ENCODE results near the gene TCP11L2.
A peak's percentile ranks its signal among the peaks of the same experiment; 100 is the strongest.

Gene TCP11L2
- 2.3 to 21.3 (median 8.7) reads per million in 17 experiments for total RNA-seq

DNA sequence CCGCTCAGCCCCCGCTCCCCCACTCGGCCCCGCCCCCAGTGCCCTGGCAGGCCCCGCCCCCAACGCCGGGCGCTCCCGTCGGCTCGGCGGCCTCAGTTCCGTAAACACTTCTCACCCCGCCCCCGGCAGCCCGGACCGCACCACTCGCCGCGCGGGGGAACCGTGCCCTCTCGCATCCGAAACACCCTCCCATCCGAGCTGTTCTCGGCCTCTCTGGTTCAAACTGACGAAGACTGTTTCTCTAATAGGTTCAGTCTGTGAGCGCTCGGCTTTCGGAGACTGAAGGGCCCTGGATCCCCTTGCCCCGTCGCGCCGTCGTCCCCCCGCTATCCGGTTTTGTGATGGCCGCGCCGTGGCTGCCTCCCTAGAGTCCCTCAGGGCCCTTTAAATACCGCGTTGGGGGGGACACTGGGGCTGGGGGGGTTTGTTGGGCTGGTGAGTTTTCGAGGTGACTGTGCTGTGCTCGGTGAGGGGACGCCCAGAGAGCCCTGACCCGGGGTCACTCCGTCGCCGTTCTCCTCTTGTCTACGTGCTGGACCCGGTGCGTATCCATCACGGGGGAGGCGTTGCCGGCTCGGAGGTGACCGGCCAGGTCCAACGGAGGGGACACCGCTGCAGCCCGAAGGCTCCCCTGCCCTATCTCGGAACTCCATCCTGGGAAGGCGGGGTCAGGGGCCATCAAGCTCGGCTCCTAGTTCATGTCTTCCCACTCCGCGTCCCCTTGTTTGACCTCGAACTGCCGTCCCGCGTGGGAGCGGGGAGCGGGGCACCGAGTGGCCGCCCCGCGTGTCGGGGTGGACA, at the start of gene TCP11L2:
Gene TCP11L2 (plus strand): TSS at position 333 of the 801 bp plus-strand sequence. CDS start 8,343 bp downstream, outside the sequence.
- peak; percentile 87 to 96 (median 92) for DNase-seq

GRCh38 chr12:106254724-106255123, 47.8 kb upstream of the TCP11L2 start:
- DNase-seq = no peak

- DNase-seq = no peak
These were observed 47.0 kb upstream of the TCP11L2 start for GRCh38 chr12:106255493-106255892.

GRCh38 chr12:106255952-106256351, 46.6 kb upstream of the TCP11L2 start:
- DNase-seq = no peak

GRCh38 chr12:106256524-106256923, 46.0 kb upstream of the TCP11L2 start:
- no peak for DNase-seq

DNA sequence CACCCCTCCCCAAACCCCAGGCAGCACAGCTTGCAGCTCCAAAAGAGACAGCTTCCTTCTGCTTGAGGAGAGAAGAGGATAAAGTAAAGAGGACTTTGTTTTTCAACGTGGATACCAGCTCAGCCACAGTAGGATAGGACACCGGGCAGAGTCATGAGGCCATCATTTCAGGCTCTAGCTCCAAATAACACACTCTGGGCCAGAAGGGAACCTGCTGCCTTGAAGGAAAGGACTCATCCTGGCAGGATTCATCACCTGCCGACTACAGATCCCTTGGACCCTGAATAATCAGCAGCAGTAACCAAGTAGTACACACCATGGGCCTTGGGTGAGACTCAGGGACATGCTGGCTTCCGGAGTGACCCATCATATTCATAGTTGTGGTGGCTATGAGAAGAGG, 44.3 kb upstream of the TCP11L2 start:
- DNase-seq = no peak

GRCh38 chr12:106258935-106259334, 43.6 kb upstream of the TCP11L2 start:
- no peak for DNase-seq

GRCh38 chr12:106265116-106265515, 37.4 kb upstream of the TCP11L2 start:
- peak; percentile 32 to 74 (median 62) for DNase-seq

GRCh38 chr12:106267535-106267934, 35.0 kb upstream of the TCP11L2 start:
- no peak for DNase-seq

DNA sequence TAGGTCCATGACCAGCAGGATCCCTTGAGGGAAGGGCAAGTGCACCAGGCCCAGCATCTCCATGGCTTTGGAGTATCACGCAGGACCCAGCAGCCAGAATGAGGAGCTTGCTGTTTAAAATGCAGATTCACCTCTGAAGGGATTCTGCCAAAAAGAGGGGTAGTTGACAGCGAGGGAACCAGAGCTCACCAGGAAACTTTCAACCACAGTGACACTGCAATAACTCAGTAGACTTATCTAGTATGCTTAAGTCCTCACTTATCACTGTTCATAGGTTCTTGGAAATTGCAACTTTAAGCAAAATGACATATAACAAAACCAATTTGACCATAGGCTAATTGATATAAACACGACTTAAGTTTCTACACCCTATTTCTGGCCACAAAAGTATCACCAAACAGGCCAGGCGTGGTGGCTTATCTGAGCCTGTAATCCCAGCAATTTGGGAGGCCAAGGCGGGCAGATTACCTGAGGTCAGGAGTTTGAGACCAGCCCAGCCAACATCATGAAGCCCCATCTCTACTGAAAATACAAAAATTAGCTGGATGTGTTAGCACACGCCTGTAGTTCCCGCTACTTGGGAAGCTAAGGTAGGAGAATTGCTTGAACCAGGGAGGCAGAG, 33.3 kb upstream of the TCP11L2 start:
- no peak for DNase-seq

- no peak for DNase-seq
These were observed 30.7 kb upstream of the TCP11L2 start for GRCh38 chr12:106271575-106272505.

GRCh38 chr12:106273491-106273890, 29.0 kb upstream of the TCP11L2 start:
- peak in 3 of 4 experiments; percentile 38 to 64 (median 55) for DNase-seq

DNA sequence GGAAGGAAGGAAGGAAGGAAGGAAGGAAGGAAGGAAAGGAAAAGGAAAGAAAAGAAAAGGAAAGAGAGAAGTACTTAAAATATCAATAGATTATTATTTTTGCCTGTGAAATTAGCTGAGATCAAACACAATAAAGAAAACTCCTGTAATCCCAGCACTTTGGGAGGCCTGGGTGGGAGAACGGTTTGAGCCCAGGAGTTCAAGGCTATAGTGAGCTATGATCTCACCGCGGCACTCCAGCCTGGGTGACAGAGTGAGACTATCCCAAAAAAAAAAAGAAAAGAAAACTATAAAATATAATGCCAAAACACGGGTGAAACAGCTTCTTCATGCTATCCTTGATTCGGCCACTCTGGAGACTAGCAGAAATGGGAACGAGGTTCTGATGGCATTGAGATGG, 28.5 kb upstream of the TCP11L2 start:
- DNase-seq = no peak

- no peak for DNase-seq
These were observed 27.9 kb upstream of the TCP11L2 start for GRCh38 chr12:106274575-106275121.

DNA sequence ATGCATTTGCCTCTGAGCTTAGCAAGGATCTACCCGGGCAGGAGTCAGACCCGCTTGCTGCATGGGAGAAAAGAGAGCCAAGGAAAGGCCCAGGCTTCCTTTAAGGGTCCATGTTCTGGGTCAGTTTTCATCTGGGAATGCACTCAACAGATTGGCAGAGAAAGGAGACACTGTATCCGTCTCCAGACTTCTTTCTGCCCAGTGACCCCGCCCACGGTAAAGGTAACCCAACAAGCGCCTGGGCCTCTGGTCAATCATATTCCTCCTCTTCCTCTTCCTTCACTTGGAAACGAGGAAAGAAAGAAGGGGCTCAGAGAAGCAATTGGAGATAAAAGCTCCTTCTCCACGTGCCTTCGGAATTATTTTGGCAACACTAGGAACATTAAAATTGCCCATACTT, 27.1 kb upstream of the TCP11L2 start:
- DNase-seq = no peak

- no peak for DNase-seq
These were observed 26.3 kb upstream of the TCP11L2 start for GRCh38 chr12:106276032-106276740.

DNA sequence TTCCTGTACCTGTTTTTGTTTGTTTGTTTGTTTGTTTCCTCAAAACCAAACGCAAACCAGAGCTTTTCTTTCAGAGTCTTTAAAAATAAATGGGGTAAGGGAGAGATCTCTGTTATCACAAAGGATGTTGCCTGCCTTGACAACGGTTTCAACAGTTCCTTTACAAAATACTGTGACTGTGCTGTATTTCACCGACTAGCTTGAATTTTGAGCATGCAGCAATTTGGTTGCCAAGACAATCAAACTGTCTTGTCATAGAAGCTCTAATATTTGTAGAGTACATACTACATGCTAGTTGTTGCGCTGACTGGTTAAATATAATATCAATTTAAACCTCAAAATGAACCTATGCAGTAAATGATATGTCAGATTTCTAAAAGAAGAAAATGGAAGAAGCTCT, 22.4 kb upstream of the TCP11L2 start:
- DNase-seq = peak in 1 of 4 experiments; percentile 12

GRCh38 chr12:106281056-106281782, 21.3 kb upstream of the TCP11L2 start:
- DNase-seq = no peak

DNA sequence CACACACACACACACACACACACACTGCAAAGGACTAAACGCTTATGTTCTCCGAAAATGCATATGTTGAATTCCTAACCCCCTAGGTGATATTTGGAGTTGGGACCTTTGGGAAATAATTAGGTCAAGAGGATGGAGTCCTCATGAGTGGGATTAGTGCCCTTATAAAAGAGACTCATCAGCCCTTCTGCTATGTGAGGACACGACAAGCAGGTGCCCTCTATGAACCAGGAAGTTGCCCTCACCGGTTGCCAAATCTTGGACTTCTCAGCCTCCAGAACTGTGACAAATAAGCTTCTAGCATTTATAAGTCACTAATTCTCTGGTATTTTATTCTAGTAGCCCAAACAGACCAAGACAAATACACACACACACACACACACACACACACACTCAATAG, 20.7 kb upstream of the TCP11L2 start:
- peak in 1 of 4 experiments; percentile 18 for DNase-seq

- DNase-seq = peak; percentile 73 to 91 (median 80)
These were observed 20.0 kb upstream of the TCP11L2 start for GRCh38 chr12:106282457-106283097.

Data from suppressor macrophage (primary cell).